ENCODE results near the gene CYSRT1. TPM values are rescaled to one million over a fixed set of nuclear protein-coding genes. Genes with fewer than 3 reads are reported as not detected.

CYSRT1 gene
- total RNA-seq, 1 donor from 2014 or later, result 2.1 TPM

GRCh38 chr9:137243626-137244485, 18.9 kb downstream of the CYSRT1 start:
- H3K27me3 Mint-ChIP-seq (ENCODE audit: unreplicated experiment), result peaks cover 15% of the 10 kb centered on the region
- H3K36me3 Mint-ChIP-seq (ENCODE audit: unreplicated experiment), result no peaks in the 10 kb centered on the region
- no peak for DNase-seq
- H3K4me1 Mint-ChIP-seq (ENCODE audit: low read depth, unreplicated experiment), result peaks cover 11% of the 10 kb centered on the region
- H3K9me3 Mint-ChIP-seq (ENCODE audit: unreplicated experiment), result peaks cover 3% of the 10 kb centered on the region
- H3K27ac Mint-ChIP-seq (ENCODE audit: unreplicated experiment), result no peak overlapping the region
- TF ChIP-seq CTCF (IDR thresholded peaks at IDR 0.05; ENCODE audit: partially characterized antibody, unreplicated experiment), result no peak
- no peak overlapping the region for H3K4me3 Mint-ChIP-seq (ENCODE audit: unreplicated experiment)

GRCh38 chr9:137244486-137245449, 19.8 kb downstream of the CYSRT1 start:
- H3K4me3 Mint-ChIP-seq (ENCODE audit: unreplicated experiment), result no peak overlapping the region
- DNase-seq, result no peak
- H3K4me1 Mint-ChIP-seq (ENCODE audit: low read depth, unreplicated experiment), result peaks cover 7% of the 10 kb centered on the region
- no peaks in the 10 kb centered on the region for H3K9me3 Mint-ChIP-seq (ENCODE audit: unreplicated experiment)
- H3K36me3 Mint-ChIP-seq (ENCODE audit: unreplicated experiment), result no peaks in the 10 kb centered on the region
- H3K27ac Mint-ChIP-seq (ENCODE audit: unreplicated experiment), result no peak overlapping the region
- peaks cover 12% of the 10 kb centered on the region for H3K27me3 Mint-ChIP-seq (ENCODE audit: unreplicated experiment)
- TF ChIP-seq CTCF (IDR thresholded peaks at IDR 0.05; ENCODE audit: partially characterized antibody, unreplicated experiment), result no peak

DNA sequence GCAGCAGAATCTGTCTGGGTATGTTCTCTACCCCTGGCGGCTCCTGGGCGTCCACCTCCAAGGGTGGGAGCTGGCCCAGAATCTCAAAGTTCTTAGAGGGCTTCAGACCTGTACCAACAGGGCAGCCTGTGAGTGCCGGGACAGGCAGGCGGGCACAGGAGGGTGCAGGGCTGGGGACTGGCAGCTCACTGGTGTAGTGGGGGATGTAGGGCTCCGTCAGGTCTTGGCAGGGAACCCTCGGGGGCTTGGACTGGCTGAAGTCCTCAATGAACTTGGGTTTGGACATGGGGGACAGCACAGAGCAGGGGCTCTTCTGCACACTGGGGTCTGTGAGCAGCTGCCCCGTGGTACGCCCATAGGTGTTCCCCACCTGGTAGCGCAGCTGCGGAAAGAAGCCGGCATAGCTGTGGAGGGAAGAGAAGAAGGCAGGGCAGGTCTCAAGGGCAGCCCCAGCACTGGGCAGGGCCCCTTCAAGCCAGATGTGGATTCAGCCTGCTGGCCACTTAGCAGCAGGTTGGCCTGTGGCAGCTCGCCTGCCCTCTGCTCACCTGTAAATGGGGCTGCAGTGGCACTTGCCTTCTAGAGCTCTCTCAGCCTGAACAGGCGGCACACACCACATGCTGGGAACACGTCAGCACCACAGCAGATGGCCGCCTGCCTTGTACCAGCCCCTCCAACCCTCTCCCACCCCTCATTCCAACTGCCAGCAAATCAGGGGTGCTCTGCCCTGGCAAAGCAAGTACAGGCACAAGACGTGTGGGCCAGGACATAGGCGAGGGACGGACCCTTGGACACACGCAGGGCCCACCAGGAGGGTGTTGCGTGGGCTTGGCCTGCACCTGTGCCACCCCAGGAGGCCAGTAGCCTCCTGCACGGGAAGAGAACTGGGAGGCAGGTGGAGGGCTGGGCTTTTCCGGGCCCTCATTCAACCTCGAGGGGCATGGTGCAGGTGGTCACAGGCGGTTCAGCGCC, 20.8 kb downstream of the CYSRT1 start:
- H3K4me1 Mint-ChIP-seq (ENCODE audit: low read depth, unreplicated experiment), result peaks cover 7% of the 10 kb centered on the region
- no peak overlapping the region for H3K27ac Mint-ChIP-seq (ENCODE audit: unreplicated experiment)
- peaks cover 11% of the 10 kb centered on the region for H3K27me3 Mint-ChIP-seq (ENCODE audit: unreplicated experiment)
- H3K4me3 Mint-ChIP-seq (ENCODE audit: unreplicated experiment), result no peak overlapping the region
- no peak for DNase-seq
- no peaks in the 10 kb centered on the region for H3K36me3 Mint-ChIP-seq (ENCODE audit: unreplicated experiment)
- TF ChIP-seq CTCF (IDR thresholded peaks at IDR 0.05; ENCODE audit: partially characterized antibody, unreplicated experiment), result no peak
- no peaks in the 10 kb centered on the region for H3K9me3 Mint-ChIP-seq (ENCODE audit: unreplicated experiment)

GRCh38 chr9:137247135-137247915, 22.4 kb downstream of the CYSRT1 start:
- H3K4me1 Mint-ChIP-seq (ENCODE audit: low read depth, unreplicated experiment), result peaks cover 6% of the 10 kb centered on the region
- no peaks in the 10 kb centered on the region for H3K9me3 Mint-ChIP-seq (ENCODE audit: unreplicated experiment)
- H3K36me3 Mint-ChIP-seq (ENCODE audit: unreplicated experiment), result no peaks in the 10 kb centered on the region
- no peak for TF ChIP-seq CTCF (IDR thresholded peaks at IDR 0.05; ENCODE audit: partially characterized antibody, unreplicated experiment)
- H3K27me3 Mint-ChIP-seq (ENCODE audit: unreplicated experiment), result peaks cover 7% of the 10 kb centered on the region
- DNase-seq, result no peak
- H3K4me3 Mint-ChIP-seq (ENCODE audit: unreplicated experiment), result no peak overlapping the region
- no peak overlapping the region for H3K27ac Mint-ChIP-seq (ENCODE audit: unreplicated experiment)
